Lower leg skin (tissue), 4 donors: ENCODE measurements around the gene JSRP1. TPM values are rescaled to one million over a fixed set of nuclear protein-coding genes. Genes with fewer than 3 reads are reported as not detected.

Experiments used
- DNase-seq, 2 donors: peaks; one replicate each; pipeline ENCODE4 v3.0.0-alpha.2; 2019; ENCODE audit warnings: low spot score in 2 of 2
- H3K4me3 ChIP-seq: fragments of 200-600 bp; sonication (generic); 2 replicates; pipeline ENCODE4 v1.5.1; 2017; ENCODE audit warnings: mild to moderate bottlenecking, low read depth; ENCODE audit not compliant: poor library complexity, severe bottlenecking
- POLR2A ChIP-seq, 2 donors: fragments of 450-650 bp; IDR thresholded peaks; one replicate each; pipeline ENCODE4 v1.6.1; 2016 to 2017; ENCODE audit warnings: antibody characterized with exemption in 2 of 2, mild to moderate bottlenecking in 1 of 2, moderate library complexity in 1 of 2
- WGBS, 2 donors: methylation state at CpG; one replicate each; pipeline ENCODE4 v1.1.5; 2018; 5-methylcytosine and 5-hydroxymethylcytosine counted together
- intact Hi-C: fragments of 100-400 bp; cut with DNase I; formaldehyde crosslinking; loops from one replicate; pipeline ENCODE4 v1.15.0; 2023; ENCODE audit warnings: low total_unique reads
- total RNA-seq, 4 donors: library from RNA; depleted of rRNA; stranded (reverse); fragments of >200 nt; gene quantifications; one replicate each; pipeline ENCODE4 v1.1.0, GENCODE V29; 2016
- TF ChIP-seq, protein P1 (sequence below), 3 donors: fragments of 450-650 bp; IDR thresholded peaks; one replicate each; pipeline ENCODE4 v1.5.1; 2016; ENCODE audit warnings: antibody characterized with exemption in 3 of 3, mild to moderate bottlenecking in 3 of 3, moderate library complexity in 2 of 3

Gene JSRP1, protein sequence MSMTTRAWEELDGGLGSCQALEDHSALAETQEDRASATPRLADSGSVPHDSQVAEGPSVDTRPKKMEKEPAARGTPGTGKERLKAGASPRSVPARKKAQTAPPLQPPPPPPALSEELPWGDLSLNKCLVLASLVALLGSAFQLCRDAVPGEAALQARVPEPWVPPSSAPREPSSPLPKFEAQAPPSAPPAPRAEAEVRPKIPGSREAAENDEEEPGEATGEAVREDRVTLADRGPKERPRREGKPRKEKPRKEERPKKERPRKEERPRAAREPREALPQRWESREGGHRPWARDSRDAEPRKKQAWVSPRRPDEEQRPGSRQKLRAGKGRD
- total RNA-seq = not detected

DNA sequence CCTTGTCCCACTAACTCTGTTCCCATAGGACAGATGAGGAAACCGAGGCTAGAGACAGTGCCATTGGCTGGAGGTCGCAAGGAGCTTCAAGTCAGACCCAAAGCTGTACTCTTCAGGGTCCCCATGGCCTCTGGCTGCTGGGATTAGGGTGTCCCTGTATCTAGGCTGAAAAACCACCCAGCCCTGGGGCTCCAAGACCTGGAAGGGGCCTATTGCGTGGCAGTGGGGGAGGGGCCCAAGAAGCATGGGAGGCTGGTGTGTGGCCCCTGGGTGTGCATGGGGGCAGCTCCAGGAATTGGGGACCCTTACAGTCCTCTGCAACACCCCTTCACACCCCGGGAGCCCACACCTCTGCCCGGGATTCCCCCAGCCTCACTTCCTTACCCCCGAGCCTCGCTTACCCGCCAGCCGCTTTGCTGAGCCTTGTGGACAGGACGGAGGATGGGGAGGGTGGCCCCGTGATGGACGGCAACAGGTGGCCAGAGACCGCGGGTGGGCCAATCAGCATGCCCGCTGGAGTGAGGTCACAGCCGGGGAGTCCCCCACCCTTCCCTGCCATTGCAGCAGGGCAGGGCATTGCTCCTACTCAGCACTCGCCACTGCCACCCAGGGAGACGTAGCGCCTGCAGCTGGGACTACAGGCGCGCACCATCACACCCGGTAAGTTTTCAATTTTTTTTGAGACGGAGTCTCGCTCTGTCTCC, at the start of gene JSRP1:
Gene JSRP1, minus strand, starts transcription at position 436 of the 704 bp plus-strand sequence. CDS start 1,103 bp downstream, outside the sequence.
- 75 to 86% methylated on average over 23 to 24 of the region's 24 CpGs for WGBS, 2 donors
- H3K4me3 ChIP-seq = no peak within 1 kb of the TSS
- intact Hi-C loops = no loop called here
- no peak for DNase-seq
- no peak for TF ChIP-seq POLR2A (IDR thresholded peaks at IDR 0.05)
- TF ChIP-seq, protein P1, sequence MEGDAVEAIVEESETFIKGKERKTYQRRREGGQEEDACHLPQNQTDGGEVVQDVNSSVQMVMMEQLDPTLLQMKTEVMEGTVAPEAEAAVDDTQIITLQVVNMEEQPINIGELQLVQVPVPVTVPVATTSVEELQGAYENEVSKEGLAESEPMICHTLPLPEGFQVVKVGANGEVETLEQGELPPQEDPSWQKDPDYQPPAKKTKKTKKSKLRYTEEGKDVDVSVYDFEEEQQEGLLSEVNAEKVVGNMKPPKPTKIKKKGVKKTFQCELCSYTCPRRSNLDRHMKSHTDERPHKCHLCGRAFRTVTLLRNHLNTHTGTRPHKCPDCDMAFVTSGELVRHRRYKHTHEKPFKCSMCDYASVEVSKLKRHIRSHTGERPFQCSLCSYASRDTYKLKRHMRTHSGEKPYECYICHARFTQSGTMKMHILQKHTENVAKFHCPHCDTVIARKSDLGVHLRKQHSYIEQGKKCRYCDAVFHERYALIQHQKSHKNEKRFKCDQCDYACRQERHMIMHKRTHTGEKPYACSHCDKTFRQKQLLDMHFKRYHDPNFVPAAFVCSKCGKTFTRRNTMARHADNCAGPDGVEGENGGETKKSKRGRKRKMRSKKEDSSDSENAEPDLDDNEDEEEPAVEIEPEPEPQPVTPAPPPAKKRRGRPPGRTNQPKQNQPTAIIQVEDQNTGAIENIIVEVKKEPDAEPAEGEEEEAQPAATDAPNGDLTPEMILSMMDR (IDR thresholded peaks at IDR 0.05) = no peak

DNA sequence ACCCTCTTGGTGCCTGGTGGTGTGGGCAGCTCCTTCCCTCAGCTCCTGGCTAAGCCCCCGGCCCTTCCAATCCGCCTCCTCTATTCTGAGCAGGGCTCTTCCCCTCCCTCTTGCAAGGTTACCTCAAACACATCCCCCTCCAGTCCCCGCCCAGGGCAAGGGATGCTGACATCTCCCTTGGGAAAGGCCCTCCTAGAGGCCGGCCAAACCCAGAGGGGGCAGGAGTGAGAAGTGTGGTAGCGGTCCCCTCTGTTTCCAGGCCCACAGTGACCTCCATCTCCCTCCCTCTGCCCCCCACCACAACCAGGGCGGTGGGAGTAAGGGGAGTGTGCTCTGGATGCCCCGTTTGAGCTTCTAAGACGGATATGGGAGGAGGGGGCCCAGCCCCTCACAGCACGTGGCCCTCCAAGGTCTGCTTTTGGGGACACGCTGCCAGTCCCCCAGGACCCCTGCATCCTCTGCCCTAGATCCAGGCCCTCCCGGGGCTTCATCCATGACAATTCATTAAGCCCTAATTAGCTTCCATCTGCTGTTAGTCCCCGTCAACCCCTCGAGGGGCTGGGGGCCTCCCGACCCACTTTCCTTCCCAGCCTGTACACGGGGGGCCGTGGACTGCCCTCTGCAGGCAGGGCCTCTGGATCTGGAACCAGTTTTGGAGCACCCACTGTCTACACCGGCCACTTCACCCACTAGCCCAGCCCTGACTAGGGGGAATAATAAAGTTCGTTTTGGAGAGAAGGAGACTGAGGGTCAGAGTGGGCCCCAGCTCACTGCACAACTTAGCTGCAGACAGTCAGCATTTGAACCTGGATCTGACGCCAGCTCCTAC, 49.4 kb upstream of the JSRP1 start:
- H3K4me3 ChIP-seq = no peak overlapping the region
- DNase-seq = no peak
- TF ChIP-seq, protein P1 (IDR thresholded peaks at IDR 0.05) = no peak
- TF ChIP-seq POLR2A (IDR thresholded peaks at IDR 0.05) = no peak
- WGBS, 2 donors = 79 to 83% methylated on average over 19 of the region's 19 CpGs
- intact Hi-C loops = no loop called here

DNA sequence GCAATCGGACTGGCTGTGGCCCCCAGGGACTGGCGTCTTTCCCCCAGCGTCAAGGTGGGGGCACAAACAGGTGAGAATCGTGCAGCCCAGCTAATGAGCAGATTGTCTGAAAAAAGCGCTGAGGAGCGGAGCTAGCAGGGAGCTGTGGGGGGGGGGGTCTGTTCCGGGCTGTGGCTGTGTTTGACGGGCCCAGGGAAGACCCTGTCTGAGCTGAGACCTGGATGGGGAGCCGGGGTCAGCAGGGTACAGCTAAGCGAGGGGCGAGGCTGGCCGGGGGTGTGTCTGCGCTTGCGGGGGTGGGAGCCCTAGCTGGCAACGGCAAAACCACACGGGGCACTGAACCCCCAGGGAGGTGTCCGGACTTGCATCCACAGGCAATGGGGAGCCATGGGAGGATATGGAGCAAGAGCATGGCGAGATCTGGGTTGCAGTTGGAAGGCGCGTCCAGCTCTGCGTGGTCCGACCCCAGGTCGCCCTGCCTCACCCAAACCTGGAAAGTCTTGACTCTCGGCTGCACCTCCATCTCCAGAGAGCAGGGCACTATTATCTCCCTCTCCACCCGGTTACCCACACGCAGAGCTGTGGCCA, 47.1 kb upstream of the JSRP1 start:
- intact Hi-C loops = no loop called here
- no peak for DNase-seq
- WGBS, 2 donors = 71 to 74% methylated on average over 23 to 26 of the region's 26 CpGs
- no peak overlapping the region for H3K4me3 ChIP-seq
- TF ChIP-seq, protein P1 (IDR thresholded peaks at IDR 0.05) = no peak
- TF ChIP-seq POLR2A (IDR thresholded peaks at IDR 0.05) = no peak

DNA sequence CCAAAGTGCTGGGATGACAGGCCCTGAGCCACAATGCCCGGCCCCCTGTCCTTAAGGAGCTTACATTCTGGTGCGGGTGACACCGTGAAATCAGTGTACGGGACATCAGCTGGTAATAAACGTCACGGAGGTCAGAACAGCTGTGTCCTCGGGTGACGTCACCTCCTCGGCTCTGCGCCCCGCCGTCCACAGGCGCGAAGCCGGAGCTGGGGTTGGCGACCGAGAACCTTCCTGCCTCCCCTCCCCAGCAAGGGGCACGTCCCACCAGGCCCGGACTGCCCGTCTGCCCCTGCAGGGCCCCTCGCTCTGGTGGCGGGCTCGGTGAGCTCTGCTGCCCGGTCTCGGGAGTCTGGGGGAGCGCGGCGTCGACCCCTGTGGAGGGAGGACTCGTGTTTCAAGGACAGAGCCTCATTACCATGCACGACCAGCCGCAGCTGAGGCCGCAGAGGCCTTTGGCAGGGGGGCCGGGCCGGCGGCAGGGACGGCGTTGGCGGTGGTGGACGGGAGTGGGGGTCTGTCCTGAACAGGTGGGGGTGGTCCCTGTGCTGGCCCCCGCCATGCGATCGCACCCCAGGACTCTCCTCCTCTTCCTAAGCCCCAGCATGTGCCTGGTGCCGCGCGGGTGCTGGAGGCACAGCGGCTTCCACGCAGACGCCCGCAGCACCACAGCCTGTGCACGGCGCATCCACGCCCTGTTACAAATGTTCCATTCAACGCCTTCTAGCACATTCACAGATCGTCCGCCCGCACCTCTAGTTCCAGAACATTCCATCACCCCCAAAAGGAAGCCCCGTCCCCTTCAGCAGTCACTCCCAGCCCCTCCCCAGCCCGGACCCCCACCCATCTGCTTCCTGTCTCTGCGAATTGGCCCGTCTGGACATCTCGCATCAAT, 46.3 kb upstream of the JSRP1 start:
- TF ChIP-seq, protein P1 (IDR thresholded peaks at IDR 0.05) = no peak
- TF ChIP-seq POLR2A (IDR thresholded peaks at IDR 0.05) = no peak
- intact Hi-C loops = no loop called here
- WGBS, 2 donors = 19 to 27% methylated on average over 31 to 61 of the region's 62 CpGs
- H3K4me3 ChIP-seq = no peak overlapping the region
- DNase-seq = no peak

DNA sequence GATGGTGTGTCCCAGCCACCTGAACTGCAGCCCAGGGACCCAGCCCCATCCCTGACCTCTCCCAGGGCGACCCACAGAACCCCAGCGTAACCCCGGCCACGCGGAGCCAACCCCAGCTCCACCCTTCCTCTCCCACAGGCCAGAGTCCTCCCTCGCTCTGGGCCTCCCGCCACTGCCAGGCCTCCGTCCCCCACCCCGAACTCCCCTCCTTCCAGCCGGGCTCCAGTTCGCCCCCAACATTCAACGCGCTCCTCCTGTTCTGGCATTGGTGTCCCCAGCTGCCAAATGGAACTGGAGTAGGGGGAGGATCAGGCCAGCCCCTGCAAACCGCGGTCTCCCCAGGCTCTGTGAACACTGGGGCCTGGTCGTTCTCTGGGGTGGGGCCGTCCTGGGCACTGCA, 44.3 kb upstream of the JSRP1 start:
- intact Hi-C loops = no loop called here
- DNase-seq = no peak
- no peak overlapping the region for H3K4me3 ChIP-seq
- TF ChIP-seq POLR2A (IDR thresholded peaks at IDR 0.05) = no peak
- WGBS, 2 donors = 76 to 81% methylated on average over 16 to 17 of the region's 17 CpGs
